ENCODE data around the gene LDB2.

- TF ChIP-seq YY1 (IDR thresholded peaks at IDR 0.05; ENCODE audit: low read depth) = no peak
- no peak for TF ChIP-seq EP300 (IDR thresholded peaks at IDR 0.05; ENCODE audit: borderline replicate concordance)
- TF ChIP-seq TAF1 (IDR thresholded peaks at IDR 0.05; ENCODE audit: low read depth) = no peak
Measured at GRCh38 chr4:16931339-16932305, 33.2 kb upstream of the LDB2 start.
